WTC11 (cell line): ENCODE results near the gene CD244. TPM values are rescaled to one million over a fixed set of nuclear protein-coding genes. Genes with fewer than 3 reads are reported as not detected.

Source experiments
- ATAC-seq: fragments of 200-7000 bp; cut with Tn5 transposase; 2 replicates; pipeline ENCODE4 v1.10.0; 2021; ENCODE audit warnings: mild to moderate bottlenecking, moderate library complexity
- CTCF ChIA-PET: fragments of 300-600 bp; sonication (Branson Sonifier 250); formaldehyde crosslinking; loops from one replicate; lab custom pipeline; 2021; ENCODE audit warnings: antibody characterized with exemption; lab: Charles Lee
- POLR2A ChIA-PET: fragments of 350-600 bp; sonication (Branson Sonifier 250); formaldehyde crosslinking; loops from one replicate; lab custom pipeline; 2021; ENCODE audit warnings: antibody characterized with exemption; lab: Charles Lee
- DNase-seq: peaks from one replicate; pipeline ENCODE4 v3.0.0; 2021; ENCODE audit warnings: low spot score
- H3K27ac Mint-ChIP-seq: 2 replicates; pipeline ENCODE4 v1.8.0; 2021; ENCODE audit warnings: mixed read lengths
- H3K27me3 Mint-ChIP-seq: 2 replicates; pipeline ENCODE4 v1.8.0; 2021; ENCODE audit warnings: low read depth, mild to moderate bottlenecking, moderate library complexity, mixed read lengths
- H3K36me3 Mint-ChIP-seq: 2 replicates; pipeline ENCODE4 v1.8.0; 2021; ENCODE audit warnings: mixed read lengths
- H3K4me1 Mint-ChIP-seq: 2 replicates; pipeline ENCODE4 v1.8.0; 2022; ENCODE audit warnings: mixed read lengths
- H3K4me3 Mint-ChIP-seq: 2 replicates; pipeline ENCODE4 v1.8.0; 2021; ENCODE audit warnings: mild to moderate bottlenecking, moderate library complexity, mixed read lengths
- H3K9me3 Mint-ChIP-seq: 2 replicates; pipeline ENCODE4 v1.8.0; 2021; ENCODE audit warnings: mixed read lengths
- CREB1 ChIP-seq: sonication (generic); formaldehyde crosslinking; IDR thresholded peaks from 2 replicates; pipeline ENCODE4 v1.8.0; 2023; ENCODE audit warnings: mild to moderate bottlenecking, missing genetic modification reagents
- GABPB1 ChIP-seq: sonication (generic); formaldehyde crosslinking; IDR thresholded peaks from 2 replicates; pipeline ENCODE4 v1.8.1; 2023; ENCODE audit warnings: mild to moderate bottlenecking, missing genetic modification reagents
- NR2C2 ChIP-seq: sonication (generic); formaldehyde crosslinking; IDR thresholded peaks from 2 replicates; pipeline ENCODE4 v1.8.0; 2022; ENCODE audit warnings: mild to moderate bottlenecking, missing genetic modification reagents
- NR3C1 ChIP-seq: sonication (generic); formaldehyde crosslinking; conservative IDR thresholded peaks from 2 replicates; pipeline ENCODE4 v1.8.1; 2023; ENCODE audit warnings: low read depth, mild to moderate bottlenecking, missing genetic modification reagents
- RORB ChIP-seq: fragments of 250-450 bp; sonication (Bioruptor Pico); IDR thresholded peaks from 2 replicates; pipeline ENCODE4 v1.9.0; 2021; ENCODE audit warnings: mild to moderate bottlenecking
- TCF7 ChIP-seq: sonication (generic); formaldehyde crosslinking; IDR thresholded peaks from 2 replicates; pipeline ENCODE4 v1.8.0; 2022; ENCODE audit warnings: mild to moderate bottlenecking, low read depth, missing genetic modification reagents, moderate library complexity
- TEAD1 ChIP-seq: sonication (generic); formaldehyde crosslinking; IDR thresholded peaks from 2 replicates; pipeline ENCODE4 v1.8.0; 2022; ENCODE audit warnings: mild to moderate bottlenecking, missing genetic modification reagents
- ZBTB21 ChIP-seq: sonication (generic); formaldehyde crosslinking; IDR thresholded peaks from 2 replicates; pipeline ENCODE4 v1.8.1; 2023; ENCODE audit warnings: mild to moderate bottlenecking, missing genetic modification reagents, borderline replicate concordance
- ZNF423 ChIP-seq: fragments of 250-450 bp; sonication (Bioruptor Pico); IDR thresholded peaks from 2 replicates; pipeline ENCODE4 v2.1.2; 2022; ENCODE audit warnings: mild to moderate bottlenecking, moderate library complexity
- total RNA-seq: library from RNA; stranded (reverse); gene quantifications from 3 replicates; pipeline ENCODE4 v1.2.3, GENCODE V29; 2021
- TF ChIP-seq, protein P1 (sequence below): fragments of 250-450 bp; sonication (Bioruptor Pico); IDR thresholded peaks from 2 replicates; pipeline ENCODE4 v1.9.0; 2021; ENCODE audit warnings: mild to moderate bottlenecking
- TF ChIP-seq, protein P2 (sequence below): sonication (generic); formaldehyde crosslinking; IDR thresholded peaks from 2 replicates; pipeline ENCODE4 v1.8.1; 2023; ENCODE audit warnings: mild to moderate bottlenecking, missing genetic modification reagents
- TF ChIP-seq, protein P3 (sequence below): sonication (generic); formaldehyde crosslinking; IDR thresholded peaks from 2 replicates; pipeline ENCODE4 v1.8.1; 2023; ENCODE audit warnings: mild to moderate bottlenecking, missing genetic modification reagents
- TF ChIP-seq, protein P4 (sequence below): sonication (generic); formaldehyde crosslinking; IDR thresholded peaks from 2 replicates; pipeline ENCODE4 v1.8.0; 2023; ENCODE audit warnings: mild to moderate bottlenecking, missing genetic modification reagents
- TF ChIP-seq, protein P5 (sequence below): sonication (generic); formaldehyde crosslinking; IDR thresholded peaks from 2 replicates; pipeline ENCODE4 v1.8.1; 2023; ENCODE audit warnings: mild to moderate bottlenecking, moderate library complexity, missing genetic modification reagents
- TF ChIP-seq, protein P6 (sequence below): fragments of 250-450 bp; sonication (Bioruptor Pico); IDR thresholded peaks from 2 replicates; pipeline ENCODE4 v1.9.0; 2021; ENCODE audit warnings: mild to moderate bottlenecking, borderline replicate concordance

The CD244 gene
- total RNA-seq, 1 experiment from 2014 or later = not detected

DNA sequence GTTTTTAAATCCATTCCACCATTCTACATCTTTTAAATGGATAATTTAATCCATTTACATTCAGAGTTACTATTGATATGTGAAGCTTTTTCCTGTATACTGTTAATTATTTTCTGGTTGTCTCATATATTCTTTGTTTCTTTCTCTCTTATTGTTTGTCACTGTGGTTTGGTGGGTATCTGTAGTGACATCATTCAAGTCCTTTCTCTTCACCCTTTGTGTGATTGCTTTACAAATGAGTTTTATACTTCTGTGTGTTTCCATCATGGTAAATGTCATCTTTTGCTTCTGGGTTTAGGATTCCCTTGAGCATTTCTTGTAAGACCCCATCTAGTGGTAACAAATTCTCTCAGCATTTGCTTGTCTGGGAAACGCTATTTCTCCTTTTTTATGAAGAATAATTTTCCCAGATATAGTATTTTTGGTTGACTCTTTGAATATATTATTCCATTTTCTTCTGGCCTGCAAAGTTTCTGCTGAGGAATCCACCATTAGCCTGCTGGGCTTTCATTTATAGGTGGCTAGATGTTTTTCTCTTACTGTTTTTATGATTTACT lies 56.5 kb downstream of the CD244 start:
- Mint-ChIP-seq H3K4me1 (peaks cover 17% of the 10 kb centered on the region), H3K36me3 (peaks cover 8% of the 10 kb centered on the region), H3K9me3 (peaks cover 14% of the 10 kb centered on the region), H3K4me3 (no peak overlapping the region), H3K27ac (no peak overlapping the region), H3K27me3 (no peaks in the 10 kb centered on the region; the same call in 1 of the 2 replicates)
- TF ChIP-seq, protein P1, sequence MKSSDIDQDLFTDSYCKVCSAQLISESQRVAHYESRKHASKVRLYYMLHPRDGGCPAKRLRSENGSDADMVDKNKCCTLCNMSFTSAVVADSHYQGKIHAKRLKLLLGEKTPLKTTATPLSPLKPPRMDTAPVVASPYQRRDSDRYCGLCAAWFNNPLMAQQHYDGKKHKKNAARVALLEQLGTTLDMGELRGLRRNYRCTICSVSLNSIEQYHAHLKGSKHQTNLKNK (CRISPR knock-in tag) = no peak
- no peak for TF ChIP-seq ZNF423
- TF ChIP-seq TEAD1 (CRISPR knock-in tag) = no peak
- no peak for TF ChIP-seq RORB (CRISPR knock-in tag)
- TF ChIP-seq, protein P2, sequence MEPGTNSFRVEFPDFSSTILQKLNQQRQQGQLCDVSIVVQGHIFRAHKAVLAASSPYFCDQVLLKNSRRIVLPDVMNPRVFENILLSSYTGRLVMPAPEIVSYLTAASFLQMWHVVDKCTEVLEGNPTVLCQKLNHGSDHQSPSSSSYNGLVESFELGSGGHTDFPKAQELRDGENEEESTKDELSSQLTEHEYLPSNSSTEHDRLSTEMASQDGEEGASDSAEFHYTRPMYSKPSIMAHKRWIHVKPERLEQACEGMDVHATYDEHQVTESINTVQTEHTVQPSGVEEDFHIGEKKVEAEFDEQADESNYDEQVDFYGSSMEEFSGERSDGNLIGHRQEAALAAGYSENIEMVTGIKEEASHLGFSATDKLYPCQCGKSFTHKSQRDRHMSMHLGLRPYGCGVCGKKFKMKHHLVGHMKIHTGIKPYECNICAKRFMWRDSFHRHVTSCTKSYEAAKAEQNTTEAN (CRISPR knock-in tag) = no peak
- no peak for TF ChIP-seq ZBTB21 (CRISPR knock-in tag)
- TF ChIP-seq NR2C2 (CRISPR knock-in tag) = no peak
- TF ChIP-seq CREB1 (CRISPR knock-in tag) = no peak
- TF ChIP-seq, protein P3, sequence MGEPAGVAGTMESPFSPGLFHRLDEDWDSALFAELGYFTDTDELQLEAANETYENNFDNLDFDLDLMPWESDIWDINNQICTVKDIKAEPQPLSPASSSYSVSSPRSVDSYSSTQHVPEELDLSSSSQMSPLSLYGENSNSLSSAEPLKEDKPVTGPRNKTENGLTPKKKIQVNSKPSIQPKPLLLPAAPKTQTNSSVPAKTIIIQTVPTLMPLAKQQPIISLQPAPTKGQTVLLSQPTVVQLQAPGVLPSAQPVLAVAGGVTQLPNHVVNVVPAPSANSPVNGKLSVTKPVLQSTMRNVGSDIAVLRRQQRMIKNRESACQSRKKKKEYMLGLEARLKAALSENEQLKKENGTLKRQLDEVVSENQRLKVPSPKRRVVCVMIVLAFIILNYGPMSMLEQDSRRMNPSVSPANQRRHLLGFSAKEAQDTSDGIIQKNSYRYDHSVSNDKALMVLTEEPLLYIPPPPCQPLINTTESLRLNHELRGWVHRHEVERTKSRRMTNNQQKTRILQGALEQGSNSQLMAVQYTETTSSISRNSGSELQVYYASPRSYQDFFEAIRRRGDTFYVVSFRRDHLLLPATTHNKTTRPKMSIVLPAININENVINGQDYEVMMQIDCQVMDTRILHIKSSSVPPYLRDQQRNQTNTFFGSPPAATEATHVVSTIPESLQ (CRISPR knock-in tag) = no peak
- TF ChIP-seq, protein P4, sequence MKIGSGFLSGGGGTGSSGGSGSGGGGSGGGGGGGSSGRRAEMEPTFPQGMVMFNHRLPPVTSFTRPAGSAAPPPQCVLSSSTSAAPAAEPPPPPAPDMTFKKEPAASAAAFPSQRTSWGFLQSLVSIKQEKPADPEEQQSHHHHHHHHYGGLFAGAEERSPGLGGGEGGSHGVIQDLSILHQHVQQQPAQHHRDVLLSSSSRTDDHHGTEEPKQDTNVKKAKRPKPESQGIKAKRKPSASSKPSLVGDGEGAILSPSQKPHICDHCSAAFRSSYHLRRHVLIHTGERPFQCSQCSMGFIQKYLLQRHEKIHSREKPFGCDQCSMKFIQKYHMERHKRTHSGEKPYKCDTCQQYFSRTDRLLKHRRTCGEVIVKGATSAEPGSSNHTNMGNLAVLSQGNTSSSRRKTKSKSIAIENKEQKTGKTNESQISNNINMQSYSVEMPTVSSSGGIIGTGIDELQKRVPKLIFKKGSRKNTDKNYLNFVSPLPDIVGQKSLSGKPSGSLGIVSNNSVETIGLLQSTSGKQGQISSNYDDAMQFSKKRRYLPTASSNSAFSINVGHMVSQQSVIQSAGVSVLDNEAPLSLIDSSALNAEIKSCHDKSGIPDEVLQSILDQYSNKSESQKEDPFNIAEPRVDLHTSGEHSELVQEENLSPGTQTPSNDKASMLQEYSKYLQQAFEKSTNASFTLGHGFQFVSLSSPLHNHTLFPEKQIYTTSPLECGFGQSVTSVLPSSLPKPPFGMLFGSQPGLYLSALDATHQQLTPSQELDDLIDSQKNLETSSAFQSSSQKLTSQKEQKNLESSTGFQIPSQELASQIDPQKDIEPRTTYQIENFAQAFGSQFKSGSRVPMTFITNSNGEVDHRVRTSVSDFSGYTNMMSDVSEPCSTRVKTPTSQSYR (CRISPR knock-in tag) = no peak
- CTCF ChIA-PET = interaction anchor here (0.6 to 2.8 kb wide), 3 partner anchors 26 to 553 kb away, joined by 3 to 9 read pairs (median 8); no protein-coding TSS in a partner anchor
- POLR2A ChIA-PET = no interaction called here
- no peak for ATAC-seq
- no peak for DNase-seq

DNA sequence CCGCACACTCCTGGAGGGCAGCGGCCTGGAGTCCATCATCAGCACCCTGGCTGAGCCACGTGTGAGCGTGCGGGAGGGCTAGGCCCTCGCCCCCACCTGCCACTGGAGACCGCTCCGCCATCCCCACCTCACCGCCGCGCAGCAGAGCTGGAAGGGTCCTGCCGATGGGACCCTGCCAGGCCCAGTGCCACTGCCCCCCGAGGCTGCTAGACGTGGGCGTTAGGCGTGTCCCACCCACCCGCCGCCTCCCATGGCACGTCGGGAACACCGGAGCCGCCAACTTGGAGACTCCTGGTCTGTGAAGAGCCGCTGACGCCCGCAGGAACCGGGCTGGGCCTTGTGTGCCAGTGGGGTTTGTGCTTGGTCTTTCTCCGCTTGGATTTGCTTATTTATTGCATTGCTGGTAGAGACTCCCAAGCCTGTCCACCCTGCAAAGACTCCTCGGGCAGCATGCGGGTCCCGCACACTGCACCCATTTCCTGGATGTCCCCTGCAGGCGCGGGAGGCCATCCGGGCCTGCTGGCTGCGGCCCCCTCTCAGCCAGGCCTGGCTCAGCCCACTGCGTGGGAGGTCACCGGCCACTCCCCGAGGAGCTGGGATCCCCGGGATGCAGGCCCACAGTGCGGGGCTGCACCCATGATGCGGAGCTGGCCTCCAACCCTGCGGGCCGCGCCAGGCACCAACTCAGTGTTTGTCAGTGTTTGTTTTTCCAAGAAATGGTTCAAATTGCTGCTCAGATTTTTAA lies 60.7 kb downstream of the CD244 start:
- H3K27me3 Mint-ChIP-seq = no peaks in the 10 kb centered on the region
- DNase-seq (no peak), ATAC-seq (no peak)
- H3K36me3 Mint-ChIP-seq = peaks cover 5% of the 10 kb centered on the region
- no peak overlapping the region for H3K4me3 Mint-ChIP-seq
- peaks cover 10% of the 10 kb centered on the region for H3K9me3 Mint-ChIP-seq
- TF ChIP-seq GABPB1 = no peak
- CTCF ChIA-PET = interaction anchor here (0.9 to 1.1 kb wide), 2 partner anchors 20 to 33 kb away, joined by 3 read pairs; no protein-coding TSS in a partner anchor
- no peaks in the 10 kb centered on the region for H3K4me1 Mint-ChIP-seq
- POLR2A ChIA-PET = no interaction called here
- H3K27ac Mint-ChIP-seq = no peak overlapping the region

DNA sequence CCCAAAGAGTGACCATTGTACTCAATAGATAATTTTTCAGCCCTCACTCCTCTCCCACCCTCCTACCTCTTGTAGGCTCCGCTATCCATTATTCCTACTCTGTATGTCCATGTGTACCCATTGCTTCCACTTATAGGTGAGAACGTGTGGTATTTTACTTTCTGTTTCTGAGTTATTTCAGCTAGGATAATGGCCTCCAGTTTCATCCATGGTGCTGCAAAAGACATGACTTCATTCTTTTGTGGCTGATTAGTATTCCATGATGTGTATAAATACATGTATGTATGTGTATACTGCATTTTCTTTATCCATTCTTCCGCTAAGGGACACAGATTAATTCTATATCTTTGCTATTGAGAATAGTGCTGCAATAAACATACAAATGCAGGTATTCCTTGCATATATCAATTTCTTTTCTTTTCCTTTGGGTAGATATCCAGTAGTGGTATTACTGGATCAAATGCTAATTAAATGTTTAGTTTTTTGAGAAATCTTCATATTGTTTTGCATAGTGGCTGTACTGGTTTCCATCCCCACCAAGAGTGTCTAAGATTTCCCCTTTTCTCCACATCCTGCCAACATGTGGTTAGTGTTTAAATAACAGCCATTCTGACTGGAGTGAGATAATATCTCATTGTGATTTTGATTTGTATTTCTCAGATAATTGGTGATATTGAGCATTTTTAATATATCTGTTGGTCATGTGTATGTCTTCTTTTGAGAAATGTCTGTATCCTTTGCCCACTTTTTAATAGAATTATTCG lies 61.9 kb downstream of the CD244 start:
- no peak overlapping the region for H3K27ac Mint-ChIP-seq
- no peaks in the 10 kb centered on the region for H3K36me3 Mint-ChIP-seq
- no peaks in the 10 kb centered on the region for H3K4me1 Mint-ChIP-seq
- CTCF ChIA-PET = interaction anchor here (1.3 kb wide), 1 partner anchor 125 kb away, joined by 3 read pairs; no protein-coding TSS in a partner anchor
- H3K27me3 Mint-ChIP-seq = no peaks in the 10 kb centered on the region
- POLR2A ChIA-PET = no interaction called here
- peaks cover under 1% of the 10 kb centered on the region; the same call in 1 of the 2 replicates for H3K9me3 Mint-ChIP-seq
- no peak overlapping the region for H3K4me3 Mint-ChIP-seq
- ATAC-seq = no peak
- no peak for DNase-seq
- TF ChIP-seq NR3C1 (CRISPR knock-in tag) = no peak
- TF ChIP-seq, protein P5, sequence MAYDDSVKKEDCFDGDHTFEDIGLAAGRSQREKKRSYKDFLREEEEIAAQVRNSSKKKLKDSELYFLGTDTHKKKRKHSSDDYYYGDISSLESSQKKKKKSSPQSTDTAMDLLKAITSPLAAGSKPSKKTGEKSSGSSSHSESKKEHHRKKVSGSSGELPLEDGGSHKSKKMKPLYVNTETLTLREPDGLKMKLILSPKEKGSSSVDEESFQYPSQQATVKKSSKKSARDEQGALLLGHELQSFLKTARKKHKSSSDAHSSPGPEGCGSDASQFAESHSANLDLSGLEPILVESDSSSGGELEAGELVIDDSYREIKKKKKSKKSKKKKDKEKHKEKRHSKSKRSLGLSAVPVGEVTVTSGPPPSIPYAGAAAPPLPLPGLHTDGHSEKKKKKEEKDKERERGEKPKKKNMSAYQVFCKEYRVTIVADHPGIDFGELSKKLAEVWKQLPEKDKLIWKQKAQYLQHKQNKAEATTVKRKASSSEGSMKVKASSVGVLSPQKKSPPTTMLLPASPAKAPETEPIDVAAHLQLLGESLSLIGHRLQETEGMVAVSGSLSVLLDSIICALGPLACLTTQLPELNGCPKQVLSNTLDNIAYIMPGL (CRISPR knock-in tag) = no peak
- TF ChIP-seq, protein P1 (CRISPR knock-in tag) = no peak
- TF ChIP-seq TCF7 = no peak
- TF ChIP-seq, protein P6, sequence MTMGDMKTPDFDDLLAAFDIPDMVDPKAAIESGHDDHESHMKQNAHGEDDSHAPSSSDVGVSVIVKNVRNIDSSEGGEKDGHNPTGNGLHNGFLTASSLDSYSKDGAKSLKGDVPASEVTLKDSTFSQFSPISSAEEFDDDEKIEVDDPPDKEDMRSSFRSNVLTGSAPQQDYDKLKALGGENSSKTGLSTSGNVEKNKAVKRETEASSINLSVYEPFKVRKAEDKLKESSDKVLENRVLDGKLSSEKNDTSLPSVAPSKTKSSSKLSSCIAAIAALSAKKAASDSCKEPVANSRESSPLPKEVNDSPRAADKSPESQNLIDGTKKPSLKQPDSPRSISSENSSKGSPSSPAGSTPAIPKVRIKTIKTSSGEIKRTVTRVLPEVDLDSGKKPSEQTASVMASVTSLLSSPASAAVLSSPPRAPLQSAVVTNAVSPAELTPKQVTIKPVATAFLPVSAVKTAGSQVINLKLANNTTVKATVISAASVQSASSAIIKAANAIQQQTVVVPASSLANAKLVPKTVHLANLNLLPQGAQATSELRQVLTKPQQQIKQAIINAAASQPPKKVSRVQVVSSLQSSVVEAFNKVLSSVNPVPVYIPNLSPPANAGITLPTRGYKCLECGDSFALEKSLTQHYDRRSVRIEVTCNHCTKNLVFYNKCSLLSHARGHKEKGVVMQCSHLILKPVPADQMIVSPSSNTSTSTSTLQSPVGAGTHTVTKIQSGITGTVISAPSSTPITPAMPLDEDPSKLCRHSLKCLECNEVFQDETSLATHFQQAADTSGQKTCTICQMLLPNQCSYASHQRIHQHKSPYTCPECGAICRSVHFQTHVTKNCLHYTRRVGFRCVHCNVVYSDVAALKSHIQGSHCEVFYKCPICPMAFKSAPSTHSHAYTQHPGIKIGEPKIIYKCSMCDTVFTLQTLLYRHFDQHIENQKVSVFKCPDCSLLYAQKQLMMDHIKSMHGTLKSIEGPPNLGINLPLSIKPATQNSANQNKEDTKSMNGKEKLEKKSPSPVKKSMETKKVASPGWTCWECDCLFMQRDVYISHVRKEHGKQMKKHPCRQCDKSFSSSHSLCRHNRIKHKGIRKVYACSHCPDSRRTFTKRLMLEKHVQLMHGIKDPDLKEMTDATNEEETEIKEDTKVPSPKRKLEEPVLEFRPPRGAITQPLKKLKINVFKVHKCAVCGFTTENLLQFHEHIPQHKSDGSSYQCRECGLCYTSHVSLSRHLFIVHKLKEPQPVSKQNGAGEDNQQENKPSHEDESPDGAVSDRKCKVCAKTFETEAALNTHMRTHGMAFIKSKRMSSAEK (CRISPR knock-in tag) = no peak
